Hepatocyte (in vitro differentiated cells): ENCODE data around the gene CREB5. TPM values are rescaled to one million over a fixed set of nuclear protein-coding genes. Genes with fewer than 3 reads are reported as not detected.

Experiments
- DNase-seq: peaks from one replicate; pipeline ENCODE4 v3.0.0-alpha.2; 2016; ENCODE audit warnings: low spot score
- H2AFZ ChIP-seq: fragments of 200-600 bp; sonication (generic); 2 replicates; pipeline ENCODE4 v1.6.0; 2016; ENCODE audit warnings: antibody characterized with exemption, mild to moderate bottlenecking
- H3K27ac ChIP-seq: fragments of 200-600 bp; sonication (generic); 2 replicates; pipeline ENCODE4 v1.5.1; 2016; ENCODE audit warnings: mild to moderate bottlenecking
- H3K27me3 ChIP-seq: fragments of 200-600 bp; sonication (generic); 2 replicates; pipeline ENCODE4 v1.6.1; 2016
- H3K36me3 ChIP-seq: fragments of 200-600 bp; sonication (generic); replicated peaks from 2 replicates; pipeline ENCODE4 v1.5.1; 2016; ENCODE audit warnings: low read depth; ENCODE audit not compliant: insufficient read depth
- H3K4me1 ChIP-seq: fragments of 200-600 bp; sonication (generic); 2 replicates; pipeline ENCODE4 v1.5.1; 2016; ENCODE audit warnings: mild to moderate bottlenecking, moderate library complexity; ENCODE audit not compliant: insufficient read depth
- H3K4me2 ChIP-seq: fragments of 200-600 bp; sonication (generic); 2 replicates; pipeline ENCODE4 v1.6.0; 2016
- H3K4me3 ChIP-seq: fragments of 200-600 bp; sonication (generic); 2 replicates; pipeline ENCODE4 v1.5.1; 2016; ENCODE audit warnings: mild to moderate bottlenecking
- H3K79me2 ChIP-seq: fragments of 200-600 bp; sonication (generic); 2 replicates; pipeline ENCODE4 v1.6.0; 2017; ENCODE audit warnings: mild to moderate bottlenecking
- H3K9me2 ChIP-seq: fragments of 200-600 bp; sonication (generic); replicated peaks from 2 replicates; pipeline ENCODE4 v1.6.0; 2017; ENCODE audit warnings: mild to moderate bottlenecking; ENCODE audit not compliant: insufficient read depth
- H3K9me3 ChIP-seq: fragments of 200-600 bp; sonication (generic); 2 replicates; pipeline ENCODE4 v1.5.1; 2016; ENCODE audit warnings: low read depth, mild to moderate bottlenecking
- H4K20me1 ChIP-seq: fragments of 200-600 bp; sonication (generic); 2 replicates; pipeline ENCODE4 v1.6.0; 2016; ENCODE audit warnings: mild to moderate bottlenecking; ENCODE audit not compliant: insufficient read depth, poor library complexity, severe bottlenecking
- EZH2 ChIP-seq: fragments of 200-600 bp; sonication (generic); IDR thresholded peaks from 2 replicates; pipeline ENCODE4 v1.6.1; 2016; ENCODE audit warnings: antibody characterized with exemption, mild to moderate bottlenecking, borderline replicate concordance
- EZH2phosphoT487 ChIP-seq: fragments of 200-600 bp; sonication (generic); IDR thresholded peaks from one replicate; pipeline ENCODE4 v1.6.1; 2018; ENCODE audit warnings: antibody characterized with exemption, mild to moderate bottlenecking, low read depth, moderate library complexity; ENCODE audit not compliant: unreplicated experiment, severe bottlenecking
- WGBS: methylation state at CpG from one replicate; pipeline ENCODE4 v1.1.6; 2016; ENCODE audit warnings: low lambda C conversion rate; ENCODE audit errors: missing lambda C conversion rate; 5-methylcytosine and 5-hydroxymethylcytosine counted together
- polyA plus RNA-seq: library from polyadenylated mRNA; unstranded; fragments of >200 nt; fragmentation: Nextera tagmentation; extraction: Ambion mirVana; gene quantifications from 2 replicates; pipeline ENCODE4 v1.2.1, GENCODE V29; 2016
- total RNA-seq: library from RNA; depleted of rRNA; stranded (reverse); fragments of >200 nt; gene quantifications from 2 replicates; pipeline ENCODE4 v1.2.3, GENCODE V29; 2014
- TF ChIP-seq, protein P1 (sequence below): fragments of 200-600 bp; sonication (generic); IDR thresholded peaks from 2 replicates; pipeline ENCODE4 v1.5.1; 2016; ENCODE audit warnings: antibody characterized with exemption, mild to moderate bottlenecking; ENCODE audit not compliant: poor library complexity

CREB5 gene
- total and polyA plus RNA-seq, 2 experiments from 2014 or later, result 14.0 to 27.9 TPM

DNA sequence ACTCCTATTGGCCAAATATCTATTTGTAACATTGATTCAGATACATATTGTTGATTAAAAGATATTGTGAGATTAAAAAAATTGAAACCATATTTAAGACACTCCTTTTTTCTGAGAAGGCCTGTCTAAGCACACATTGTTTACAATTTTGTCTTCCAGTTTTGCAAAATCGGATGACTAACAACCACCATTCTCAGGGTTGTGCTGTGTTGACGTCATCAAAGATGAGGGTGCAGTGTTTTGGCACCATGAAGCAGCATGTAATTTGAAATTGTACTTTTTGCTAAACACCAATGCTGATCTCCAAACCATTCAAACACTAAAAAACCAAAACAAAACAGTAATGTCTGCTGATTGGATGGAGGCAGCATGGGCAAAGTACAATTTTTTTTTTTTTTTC, 7.4 kb downstream of the CREB5 start:
- no peaks in the 10 kb centered on the region for H3K79me2 ChIP-seq
- no peaks in the 10 kb centered on the region for H3K9me2 ChIP-seq
- peaks cover 3% of the 10 kb centered on the region for H3K27me3 ChIP-seq
- no peak for DNase-seq
- H3K36me3 ChIP-seq, result no peaks in the 10 kb centered on the region
- no peak overlapping the region for H2AFZ ChIP-seq
- H3K4me1 ChIP-seq, result no peaks in the 10 kb centered on the region
- H4K20me1 ChIP-seq, result no peaks in the 10 kb centered on the region
- 87% methylated on average over 2 of the region's 2 CpGs for WGBS
- no peak overlapping the region for H3K27ac ChIP-seq
- H3K4me2 ChIP-seq, result no peak overlapping the region
- H3K9me3 ChIP-seq, result no peaks in the 10 kb centered on the region
- no peak overlapping the region for H3K4me3 ChIP-seq
- TF ChIP-seq EZH2, result no peak

GRCh38 chr7:28423112-28423511, 10.8 kb downstream of the CREB5 start:
- Histone ChIP-seq H3K27ac (no peak overlapping the region), H2AFZ (no peak overlapping the region), H3K9me3 (no peaks in the 10 kb centered on the region), H3K79me2 (no peaks in the 10 kb centered on the region), H3K4me1 (no peaks in the 10 kb centered on the region), H3K36me3 (no peaks in the 10 kb centered on the region), H3K4me3 (no peak overlapping the region), H3K27me3 (no peaks in the 10 kb centered on the region), H3K4me2 (no peak overlapping the region), H3K9me2 (no peaks in the 10 kb centered on the region), H4K20me1 (no peaks in the 10 kb centered on the region)
- DNase-seq, result no peak
- TF ChIP-seq, protein P1, sequence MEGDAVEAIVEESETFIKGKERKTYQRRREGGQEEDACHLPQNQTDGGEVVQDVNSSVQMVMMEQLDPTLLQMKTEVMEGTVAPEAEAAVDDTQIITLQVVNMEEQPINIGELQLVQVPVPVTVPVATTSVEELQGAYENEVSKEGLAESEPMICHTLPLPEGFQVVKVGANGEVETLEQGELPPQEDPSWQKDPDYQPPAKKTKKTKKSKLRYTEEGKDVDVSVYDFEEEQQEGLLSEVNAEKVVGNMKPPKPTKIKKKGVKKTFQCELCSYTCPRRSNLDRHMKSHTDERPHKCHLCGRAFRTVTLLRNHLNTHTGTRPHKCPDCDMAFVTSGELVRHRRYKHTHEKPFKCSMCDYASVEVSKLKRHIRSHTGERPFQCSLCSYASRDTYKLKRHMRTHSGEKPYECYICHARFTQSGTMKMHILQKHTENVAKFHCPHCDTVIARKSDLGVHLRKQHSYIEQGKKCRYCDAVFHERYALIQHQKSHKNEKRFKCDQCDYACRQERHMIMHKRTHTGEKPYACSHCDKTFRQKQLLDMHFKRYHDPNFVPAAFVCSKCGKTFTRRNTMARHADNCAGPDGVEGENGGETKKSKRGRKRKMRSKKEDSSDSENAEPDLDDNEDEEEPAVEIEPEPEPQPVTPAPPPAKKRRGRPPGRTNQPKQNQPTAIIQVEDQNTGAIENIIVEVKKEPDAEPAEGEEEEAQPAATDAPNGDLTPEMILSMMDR, result no peak
- TF ChIP-seq EZH2phosphoT487 (no peak), EZH2 (no peak)

DNA sequence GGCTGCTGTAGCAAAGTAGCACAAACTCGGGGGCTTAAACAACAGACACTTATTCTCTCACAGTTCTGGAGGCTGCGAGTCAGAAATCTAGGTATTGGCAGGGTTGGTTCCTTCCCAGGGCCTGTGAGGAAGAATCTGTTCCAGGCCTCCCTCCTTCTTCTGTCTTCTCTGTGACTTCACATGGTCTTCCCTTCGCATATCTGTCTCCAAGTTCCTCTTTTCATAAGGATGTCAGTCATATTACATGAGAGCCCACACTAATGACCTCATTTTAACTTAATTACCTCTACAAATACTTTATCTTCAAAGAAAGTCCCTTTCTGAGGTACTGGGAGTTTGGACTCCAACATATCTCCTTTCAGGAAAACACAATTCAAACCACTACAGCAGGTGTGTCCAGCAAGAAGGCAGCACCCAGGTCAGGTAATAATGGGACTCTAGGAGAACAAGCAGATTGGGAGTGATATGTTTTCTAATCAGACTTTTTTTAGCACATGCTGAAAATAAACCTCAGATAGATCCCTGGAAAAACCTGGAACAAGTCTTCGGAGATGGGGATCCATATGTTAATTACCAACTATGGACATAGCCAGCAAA, 11.7 kb downstream of the CREB5 start:
- H3K4me2 ChIP-seq, result no peak overlapping the region
- no peak overlapping the region for H3K4me3 ChIP-seq
- no peaks in the 10 kb centered on the region for H3K79me2 ChIP-seq
- H3K36me3 ChIP-seq, result no peaks in the 10 kb centered on the region
- no peaks in the 10 kb centered on the region for H4K20me1 ChIP-seq
- 88% methylated on average over 4 of the region's 4 CpGs for WGBS
- H3K9me2 ChIP-seq, result no peaks in the 10 kb centered on the region
- DNase-seq, result no peak
- TF ChIP-seq EZH2phosphoT487, result no peak
- TF ChIP-seq, protein P1, result no peak
- TF ChIP-seq EZH2, result no peak
- H3K9me3 ChIP-seq, result no peaks in the 10 kb centered on the region
- H3K27ac ChIP-seq, result no peak overlapping the region
- H3K27me3 ChIP-seq, result no peaks in the 10 kb centered on the region
- no peaks in the 10 kb centered on the region for H3K4me1 ChIP-seq
- H2AFZ ChIP-seq, result no peak overlapping the region

DNA sequence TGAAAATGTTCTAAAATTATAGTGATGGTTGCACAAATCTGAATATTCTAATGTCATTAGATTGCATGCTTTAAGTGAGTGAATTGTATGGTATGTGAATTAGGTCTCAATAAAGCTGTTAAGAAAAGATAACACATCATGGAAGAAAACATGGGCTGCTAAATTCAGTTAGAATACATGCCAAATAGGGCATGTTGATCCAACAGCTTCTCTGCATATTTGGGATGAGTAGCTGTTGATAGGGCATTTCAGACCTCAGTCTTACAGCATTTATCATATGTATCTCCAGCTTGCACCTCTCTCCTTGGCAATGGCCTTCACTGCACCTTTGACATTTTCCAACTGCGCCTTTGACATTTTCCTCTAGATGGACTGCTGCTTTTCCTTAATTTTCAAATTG, 13.2 kb downstream of the CREB5 start:
- 94% methylated on average over 1 of the region's 1 CpG for WGBS

More for the DNA sequence above, 13.2 kb downstream of the CREB5 start:
- Histone ChIP-seq H3K27me3 (no peaks in the 10 kb centered on the region), H3K36me3 (no peaks in the 10 kb centered on the region), H3K79me2 (no peaks in the 10 kb centered on the region), H3K27ac (no peak overlapping the region), H3K9me2 (no peaks in the 10 kb centered on the region), H4K20me1 (no peaks in the 10 kb centered on the region), H2AFZ (no peak overlapping the region), H3K4me3 (no peak overlapping the region), H3K4me1 (no peaks in the 10 kb centered on the region), H3K9me3 (no peaks in the 10 kb centered on the region), H3K4me2 (no peak overlapping the region)
- no peak for DNase-seq
- TF ChIP-seq, protein P1, result no peak
- TF ChIP-seq EZH2 (no peak), EZH2phosphoT487 (no peak)
